DOHH2 (cell line): Measurements from ENCODE around the gene MVB12B.

ENCODE experiments used
- H3F3A ChIP-seq: fragments of 200-600 bp; sonication (generic), shearing (Covaris generic); 2 replicates; pipeline ENCODE4 v1.6.0; 2016; ENCODE audit warnings: antibody characterized with exemption, mild to moderate bottlenecking; ENCODE audit not compliant: control insufficient read depth, insufficient read depth
- H3K27ac ChIP-seq: fragments of 200-600 bp; sonication (generic); 2 replicates; pipeline ENCODE4 v1.5.1; 2014; ENCODE audit warnings: low read depth, mild to moderate bottlenecking, low read length, moderate library complexity
- H3K27me3 ChIP-seq: fragments of 200-600 bp; sonication (generic); 2 replicates; pipeline ENCODE4 v1.6.1; 2014; ENCODE audit warnings: mild to moderate bottlenecking, low read length, mixed read lengths; ENCODE audit not compliant: control insufficient read depth
- H3K36me3 ChIP-seq: fragments of 200-600 bp; sonication (generic); 2 replicates; pipeline ENCODE4 v1.6.1; 2014; ENCODE audit warnings: mild to moderate bottlenecking, low read length, moderate library complexity, mixed read lengths; ENCODE audit not compliant: control insufficient read depth
- H3K4me1 ChIP-seq: fragments of 200-600 bp; sonication (generic); 2 replicates; pipeline ENCODE4 v1.6.1; 2014; ENCODE audit warnings: mild to moderate bottlenecking, low read length, mixed read lengths; ENCODE audit not compliant: control insufficient read depth
- H3K4me2 ChIP-seq: fragments of 200-600 bp; sonication (generic); 2 replicates; pipeline ENCODE4 v1.6.0; 2014; ENCODE audit warnings: mild to moderate bottlenecking, low read length, moderate library complexity
- H3K4me3 ChIP-seq: fragments of 200-600 bp; sonication (generic); 2 replicates; pipeline ENCODE4 v1.5.1; 2014; ENCODE audit warnings: mild to moderate bottlenecking, low read length, mixed read lengths
- H3K79me2 ChIP-seq: fragments of 200-600 bp; sonication (generic); 2 replicates; pipeline ENCODE4 v1.6.1; 2014; ENCODE audit warnings: mild to moderate bottlenecking, low read length, mixed read lengths; ENCODE audit not compliant: control insufficient read depth
- H3K9me2 ChIP-seq: fragments of 200-600 bp; sonication (generic); replicated peaks from 2 replicates; pipeline ENCODE4 v1.6.1; 2014; ENCODE audit warnings: mild to moderate bottlenecking, low read length, mixed read lengths; ENCODE audit not compliant: control insufficient read depth
- H3K9me3 ChIP-seq: fragments of 200-600 bp; sonication (generic); 2 replicates; pipeline ENCODE4 v1.6.1; 2014; ENCODE audit warnings: antibody characterized with exemption, low read length, mixed read lengths; ENCODE audit not compliant: control insufficient read depth, insufficient read depth
- H4K20me1 ChIP-seq: fragments of 200-600 bp; sonication (generic); 2 replicates; pipeline ENCODE4 v1.6.0; 2014; ENCODE audit warnings: low read depth, mild to moderate bottlenecking, antibody characterized with exemption, low read length, moderate library complexity; ENCODE audit not compliant: control insufficient read depth, insufficient read depth
- EZH2phosphoT487 ChIP-seq: fragments of 200-600 bp; sonication (generic); IDR thresholded peaks from 2 replicates; pipeline ENCODE4 v1.6.1; 2017; ENCODE audit warnings: borderline replicate concordance, mild to moderate bottlenecking, antibody characterized with exemption, low read length, moderate library complexity, mixed read lengths
- TF ChIP-seq, protein P1 (sequence below): fragments of 200-600 bp; sonication (generic); IDR thresholded peaks from one replicate; pipeline ENCODE4 v1.5.1; 2014; ENCODE audit warnings: antibody characterized with exemption, mild to moderate bottlenecking, low read depth, low read length; ENCODE audit not compliant: poor library complexity, severe bottlenecking

The MVB12B gene

DNA sequence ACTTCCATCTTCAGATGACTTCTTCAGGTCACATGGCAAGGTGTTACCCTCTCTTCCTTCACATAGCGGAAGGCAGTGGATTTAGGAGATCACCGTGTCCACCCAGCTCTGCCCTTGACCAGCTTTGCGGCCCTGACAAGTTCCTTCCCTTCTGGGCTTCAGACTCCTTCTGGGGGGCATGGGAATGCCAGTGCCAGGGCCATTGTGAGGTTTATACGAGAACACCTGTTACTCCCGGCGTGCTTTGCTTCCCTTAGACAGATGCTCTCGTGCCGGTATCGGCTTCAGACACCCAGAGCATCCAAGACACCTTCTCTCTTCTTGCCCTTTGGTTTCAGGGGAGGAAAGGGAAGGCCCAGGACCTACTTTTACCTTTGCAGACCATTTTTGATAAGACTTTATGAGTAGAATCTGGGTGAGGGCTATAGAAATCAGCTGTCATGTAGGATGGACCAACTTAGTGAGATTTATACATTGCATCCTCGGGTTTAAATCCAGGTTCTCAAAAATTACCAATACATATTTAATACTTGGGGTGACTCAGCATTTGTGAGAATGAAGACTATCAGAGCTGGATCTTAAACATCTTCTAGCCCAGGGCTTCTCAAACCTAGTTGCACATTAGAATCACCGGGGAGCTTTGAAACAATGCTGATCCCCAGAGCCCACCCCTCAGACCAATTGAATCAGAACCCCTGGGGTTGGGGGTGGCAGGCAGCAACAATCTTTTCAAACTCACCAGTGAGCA is 138.2 kb downstream of the MVB12B start:
- H3K9me3 ChIP-seq, result no peaks in the 10 kb centered on the region
- no peaks in the 10 kb centered on the region for H3F3A ChIP-seq
- no peak overlapping the region for H3K4me2 ChIP-seq
- no peaks in the 10 kb centered on the region for H3K27me3 ChIP-seq
- no peaks in the 10 kb centered on the region for H3K9me2 ChIP-seq
- H3K4me3 ChIP-seq, result no peak overlapping the region
- H3K79me2 ChIP-seq, result no peaks in the 10 kb centered on the region
- no peak overlapping the region for H3K27ac ChIP-seq
- peaks cover 7% of the 10 kb centered on the region for H3K4me1 ChIP-seq
- no peaks in the 10 kb centered on the region for H4K20me1 ChIP-seq
- TF ChIP-seq, protein P1, sequence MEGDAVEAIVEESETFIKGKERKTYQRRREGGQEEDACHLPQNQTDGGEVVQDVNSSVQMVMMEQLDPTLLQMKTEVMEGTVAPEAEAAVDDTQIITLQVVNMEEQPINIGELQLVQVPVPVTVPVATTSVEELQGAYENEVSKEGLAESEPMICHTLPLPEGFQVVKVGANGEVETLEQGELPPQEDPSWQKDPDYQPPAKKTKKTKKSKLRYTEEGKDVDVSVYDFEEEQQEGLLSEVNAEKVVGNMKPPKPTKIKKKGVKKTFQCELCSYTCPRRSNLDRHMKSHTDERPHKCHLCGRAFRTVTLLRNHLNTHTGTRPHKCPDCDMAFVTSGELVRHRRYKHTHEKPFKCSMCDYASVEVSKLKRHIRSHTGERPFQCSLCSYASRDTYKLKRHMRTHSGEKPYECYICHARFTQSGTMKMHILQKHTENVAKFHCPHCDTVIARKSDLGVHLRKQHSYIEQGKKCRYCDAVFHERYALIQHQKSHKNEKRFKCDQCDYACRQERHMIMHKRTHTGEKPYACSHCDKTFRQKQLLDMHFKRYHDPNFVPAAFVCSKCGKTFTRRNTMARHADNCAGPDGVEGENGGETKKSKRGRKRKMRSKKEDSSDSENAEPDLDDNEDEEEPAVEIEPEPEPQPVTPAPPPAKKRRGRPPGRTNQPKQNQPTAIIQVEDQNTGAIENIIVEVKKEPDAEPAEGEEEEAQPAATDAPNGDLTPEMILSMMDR, result no peak
- no peak for TF ChIP-seq EZH2phosphoT487
- H3K36me3 ChIP-seq, result no peaks in the 10 kb centered on the region

DNA sequence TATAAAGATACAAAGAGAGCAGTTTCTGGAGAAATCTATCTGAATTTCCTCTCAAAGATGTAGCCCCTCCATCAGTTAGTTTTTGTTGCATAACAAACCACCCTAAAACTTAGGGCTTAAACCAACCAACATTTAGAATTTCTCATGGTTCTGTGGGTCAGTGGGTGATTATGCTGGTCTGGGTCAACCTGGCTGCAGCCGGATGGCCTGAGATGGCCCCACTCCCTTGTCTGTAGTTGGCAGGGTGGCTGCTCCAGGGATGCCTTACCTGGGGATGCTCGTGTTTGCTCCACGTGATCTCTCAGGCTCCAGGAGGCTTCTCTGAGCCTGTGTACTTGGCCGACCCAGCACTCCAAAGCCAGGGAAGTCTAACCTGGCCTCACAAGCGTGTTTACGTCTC is 139.3 kb downstream of the MVB12B start:
- Histone ChIP-seq H3K9me3 (no peaks in the 10 kb centered on the region), H3K9me2 (no peaks in the 10 kb centered on the region), H3K4me3 (no peak overlapping the region), H3K36me3 (no peaks in the 10 kb centered on the region), H4K20me1 (no peaks in the 10 kb centered on the region), H3K79me2 (no peaks in the 10 kb centered on the region), H3K27me3 (no peaks in the 10 kb centered on the region), H3K4me2 (no peak overlapping the region), H3F3A (no peaks in the 10 kb centered on the region), H3K27ac (no peak overlapping the region), H3K4me1 (peaks cover 18% of the 10 kb centered on the region)
- TF ChIP-seq EZH2phosphoT487, result no peak
- TF ChIP-seq, protein P1, result no peak

DNA sequence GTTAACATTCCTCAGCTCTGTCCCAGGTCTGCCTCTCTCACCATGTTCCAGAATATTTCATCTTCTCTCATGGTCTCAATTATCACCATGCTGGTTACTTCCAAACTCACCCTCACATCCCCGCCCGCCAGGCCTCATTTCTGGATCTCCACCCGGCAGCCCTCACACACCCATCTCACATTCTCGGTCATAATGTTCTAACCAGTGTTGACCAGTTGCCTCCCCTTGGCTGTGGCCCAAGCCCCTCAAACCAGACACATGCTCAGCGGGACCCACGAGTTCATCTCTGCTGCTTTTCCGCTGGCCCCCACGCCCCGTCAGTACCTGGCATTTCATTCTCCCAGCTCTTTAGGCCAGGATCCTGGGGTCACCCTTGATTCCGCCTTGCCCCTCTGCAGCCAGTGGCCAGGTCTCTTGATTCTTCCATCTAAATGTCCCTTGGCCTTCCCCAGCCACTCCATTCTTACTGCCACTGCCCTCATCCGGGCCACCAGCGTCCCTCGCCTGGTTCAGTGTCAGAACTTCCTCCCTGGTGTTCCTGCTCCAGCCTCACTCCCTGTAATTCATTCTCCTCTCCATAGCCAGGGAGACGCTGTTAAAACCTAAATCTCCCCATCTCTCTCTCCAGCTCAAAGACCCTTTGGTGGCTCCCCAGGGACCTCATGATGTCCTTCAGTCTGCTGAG is 141.7 kb downstream of the MVB12B start:
- no peak for TF ChIP-seq EZH2phosphoT487
- TF ChIP-seq, protein P1, result no peak
- H3K4me1 ChIP-seq, result peaks cover 30% of the 10 kb centered on the region

More for the DNA sequence above, 141.7 kb downstream of the MVB12B start:
- Histone ChIP-seq H4K20me1 (no peaks in the 10 kb centered on the region), H3K27ac (no peak overlapping the region), H3F3A (no peaks in the 10 kb centered on the region), H3K27me3 (peaks cover 3% of the 10 kb centered on the region; the same call in 1 of the 2 replicates), H3K9me3 (no peaks in the 10 kb centered on the region), H3K4me3 (no peak overlapping the region), H3K36me3 (no peaks in the 10 kb centered on the region), H3K9me2 (no peaks in the 10 kb centered on the region), H3K79me2 (no peaks in the 10 kb centered on the region), H3K4me2 (no peak overlapping the region)
